GM12873 (cell line): ENCODE measurements around the gene CCNF.

Experiments
- CTCF ChIP-seq: IDR thresholded peaks from 2 replicates; pipeline ENCODE4 v1.5.1; 2012; ENCODE audit warnings: low read depth, mild to moderate bottlenecking, moderate library complexity, low read length, control low read depth; ENCODE audit not compliant: insufficient read depth; ENCODE audit errors: missing control alignments

The CCNF gene

GRCh38 chr16:2482708-2483534, 53.7 kb downstream of the CCNF start:
- no peak for TF ChIP-seq CTCF

- no peak for TF ChIP-seq CTCF
Measured at GRCh38 chr16:2483939-2484897, 55.0 kb downstream of the CCNF start.

- TF ChIP-seq CTCF: no peak
Measured at GRCh38 chr16:2484898-2485508, 55.8 kb downstream of the CCNF start.

- no peak for TF ChIP-seq CTCF
Measured at GRCh38 chr16:2485811-2486507, 56.7 kb downstream of the CCNF start.

- TF ChIP-seq CTCF: peak; percentile 53
Measured at GRCh38 chr16:2486645-2487516, 57.6 kb downstream of the CCNF start.

GRCh38 chr16:2487517-2487842, 58.2 kb downstream of the CCNF start:
- TF ChIP-seq CTCF: no peak
